GM12891 (cell line): Measurements from ENCODE around the gene COMMD9.

Experiments used
- DNase-seq: peaks from one replicate; pipeline ENCODE4 v3.0.0; 2011; ENCODE audit warnings: low spot score; ENCODE audit not compliant: insufficient read length
- FAIRE-seq: peaks from 2 replicates; lab custom pipeline; 2011; peaks lifted over from hg19 to GRCh38; lab: Jason Lieb, UNC
- PAX5 ChIP-seq: IDR thresholded peaks from 2 replicates; pipeline ENCODE4 v1.6.1; 2011; ENCODE audit warnings: low read length, moderate library complexity, mild to moderate bottlenecking; ENCODE audit not compliant: insufficient read depth, severe bottlenecking
- POLR2A ChIP-seq: IDR thresholded peaks from 2 replicates; pipeline ENCODE4 v1.6.1; 2011; ENCODE audit warnings: low read depth, low read length, control low read depth
- POLR2AphosphoS5 ChIP-seq: IDR thresholded peaks from 2 replicates; pipeline ENCODE4 v1.6.1; 2011; ENCODE audit warnings: low read depth, low read length, control low read depth
- POU2F2 ChIP-seq: IDR thresholded peaks from 2 replicates; pipeline ENCODE4 v1.6.1; 2011; ENCODE audit warnings: low read depth, mild to moderate bottlenecking, control low read depth, low read length, moderate library complexity
- SPI1 ChIP-seq: IDR thresholded peaks from 2 replicates; pipeline ENCODE4 v1.6.1; 2011; ENCODE audit warnings: low read depth, low read length, control low read depth
- TAF1 ChIP-seq: IDR thresholded peaks from 2 replicates; pipeline ENCODE4 v1.6.1; 2011; ENCODE audit warnings: low read depth, low read length, control low read depth

The COMMD9 gene

DNA sequence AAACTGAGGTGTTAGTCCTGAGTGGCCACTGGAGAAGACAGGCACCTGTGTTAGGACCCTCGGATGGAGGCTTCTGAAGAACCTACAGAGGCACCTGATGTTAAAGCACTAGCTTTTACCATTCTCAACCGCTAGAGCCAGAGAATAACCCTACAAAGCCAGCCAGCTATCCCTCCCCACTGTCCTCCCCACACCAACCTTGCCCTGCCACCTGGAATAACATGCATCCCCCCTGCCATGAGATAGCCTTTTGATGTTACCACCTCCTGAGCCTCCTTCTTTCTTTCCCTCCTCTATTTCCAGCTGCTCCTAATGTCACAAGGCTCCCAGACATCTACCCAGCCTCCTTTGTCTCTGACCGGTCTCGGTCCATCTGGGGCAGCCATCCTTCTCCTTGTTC lies 28.1 kb downstream of the COMMD9 start:
- DNase-seq (no peak), FAIRE-seq (no peak)
- TF ChIP-seq POU2F2 (no peak), POLR2A (no peak), POLR2AphosphoS5 (no peak), TAF1 (no peak), PAX5 (no peak), SPI1 (no peak)

DNA sequence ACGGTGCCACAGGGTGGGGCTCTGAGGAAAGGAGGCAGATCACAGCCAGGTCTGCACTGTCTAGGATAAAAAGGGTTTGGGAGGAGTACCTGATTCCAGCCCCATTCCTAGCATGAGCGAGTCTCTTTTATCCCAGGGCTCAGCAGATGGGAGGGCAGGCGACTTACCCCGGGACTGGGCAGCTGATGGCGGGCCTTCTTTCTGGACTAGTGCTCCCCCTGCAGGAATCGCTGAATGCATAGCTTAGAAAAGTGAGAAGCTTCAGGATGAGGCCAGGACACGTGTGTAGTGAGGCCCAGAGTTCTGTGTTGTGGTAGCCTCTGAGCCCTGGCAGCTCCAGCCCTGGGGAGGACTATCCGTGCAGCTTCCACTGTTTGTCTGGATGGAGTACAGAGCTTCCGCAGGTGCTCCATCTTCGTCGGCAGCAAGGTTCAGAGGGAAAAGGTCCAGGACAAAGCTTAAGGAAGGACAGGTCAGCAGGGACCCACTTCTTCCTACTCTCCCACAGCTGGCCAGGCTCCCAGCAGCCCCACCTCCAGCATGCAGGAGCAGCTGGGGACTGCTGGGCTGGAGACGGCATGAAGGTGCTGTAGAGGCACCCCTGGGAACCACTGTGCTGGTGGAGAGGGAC lies 30.4 kb downstream of the COMMD9 start:
- TF ChIP-seq POU2F2 (no peak), TAF1 (no peak), PAX5 (no peak), SPI1 (no peak), POLR2AphosphoS5 (no peak), POLR2A (no peak)
- peak; percentile 56 for FAIRE-seq
- DNase-seq = peak; percentile 22

DNA sequence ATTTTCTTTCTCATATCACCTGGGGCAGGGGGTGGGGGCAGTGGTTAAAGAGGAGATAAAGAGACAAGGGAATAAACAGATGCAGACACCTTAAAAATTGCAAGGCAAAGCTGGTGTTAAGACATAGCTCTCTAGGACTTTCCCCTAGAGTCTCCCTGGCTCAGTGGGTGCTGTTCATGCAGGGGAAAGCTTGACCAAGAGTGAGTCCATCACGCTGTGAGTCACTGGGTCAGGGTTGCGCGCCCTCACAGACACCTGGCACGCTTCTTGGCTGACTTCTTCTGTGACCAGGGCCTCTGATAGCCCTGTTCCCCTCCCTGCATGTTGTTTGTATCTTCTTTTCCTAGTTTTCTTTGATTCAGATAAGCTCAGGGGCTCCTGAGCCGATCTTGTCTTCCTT lies 31.9 kb downstream of the COMMD9 start:
- FAIRE-seq (no peak), DNase-seq (no peak)
- TF ChIP-seq POLR2A (no peak), SPI1 (no peak)

DNA sequence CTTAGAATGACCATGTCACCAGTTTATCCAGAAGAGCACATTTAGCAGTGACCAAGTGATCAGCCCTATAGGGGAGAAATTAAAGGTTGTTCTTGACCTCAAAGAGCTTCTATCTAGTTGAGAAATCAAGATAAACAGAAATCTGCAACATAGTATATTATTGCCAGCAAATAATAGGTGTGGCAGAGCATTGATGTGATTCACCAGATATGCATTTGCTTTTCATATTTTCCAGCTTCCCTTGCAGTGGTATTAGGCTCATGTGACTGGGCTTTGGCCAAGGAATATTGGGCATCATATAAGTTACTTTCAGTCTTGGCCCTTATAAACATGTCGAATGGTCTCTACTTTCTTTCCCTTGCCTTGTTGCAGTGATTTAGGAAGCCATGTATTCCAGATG lies 34.5 kb downstream of the COMMD9 start:
- TF ChIP-seq PAX5 (no peak), SPI1 (no peak), TAF1 (no peak), POLR2AphosphoS5 (no peak), POU2F2 (no peak), POLR2A (no peak)
- FAIRE-seq = no peak
- DNase-seq = no peak

DNA sequence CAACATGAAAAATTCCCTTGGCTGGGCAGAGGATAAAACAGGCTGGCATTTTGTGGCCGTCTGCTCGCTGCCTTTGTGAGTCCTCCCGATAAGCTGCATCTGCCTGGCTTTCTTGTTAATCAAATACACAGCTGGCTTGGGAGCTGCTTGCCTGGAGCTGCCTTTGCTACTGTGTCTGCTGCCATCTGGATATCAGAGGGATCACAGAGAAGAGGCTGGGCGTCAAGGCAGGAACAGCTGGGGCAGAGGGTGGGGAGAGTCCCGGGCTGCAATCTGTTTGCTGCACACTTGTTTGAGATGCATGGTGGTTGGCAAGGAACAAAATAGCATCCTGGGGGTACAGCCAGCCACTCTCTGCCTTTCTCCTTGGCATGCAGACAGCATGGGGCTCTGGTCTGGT lies 36.0 kb downstream of the COMMD9 start:
- FAIRE-seq (no peak), DNase-seq (no peak)
- TF ChIP-seq POLR2AphosphoS5 (no peak), POLR2A (no peak), SPI1 (no peak), POU2F2 (no peak), TAF1 (no peak), PAX5 (no peak)

DNA sequence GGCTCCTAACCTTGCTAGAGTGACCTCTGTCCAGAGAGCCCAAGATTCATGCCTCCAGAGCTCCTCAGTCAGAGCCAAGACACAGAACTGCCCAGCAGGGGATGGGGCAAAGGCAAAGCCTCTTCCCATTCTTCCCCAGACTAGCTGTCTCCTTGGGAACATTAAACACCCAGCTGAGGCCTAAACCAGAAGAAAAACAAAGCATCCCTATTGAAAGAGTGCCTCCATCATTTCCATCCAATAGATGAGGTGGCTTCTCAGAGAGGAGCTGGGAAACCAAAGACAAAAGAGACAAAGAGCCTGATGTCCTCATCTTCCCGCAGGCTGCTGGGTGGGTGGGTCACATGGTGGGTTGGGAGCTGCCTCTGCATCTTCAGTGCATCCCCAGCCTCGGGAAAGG lies 37.4 kb downstream of the COMMD9 start:
- no peak for FAIRE-seq
- TF ChIP-seq PAX5 = no peak
- no peak for TF ChIP-seq POLR2AphosphoS5
- no peak for TF ChIP-seq POU2F2
- no peak for TF ChIP-seq SPI1
- TF ChIP-seq POLR2A = no peak
- TF ChIP-seq TAF1 = no peak
- no peak for DNase-seq

DNA sequence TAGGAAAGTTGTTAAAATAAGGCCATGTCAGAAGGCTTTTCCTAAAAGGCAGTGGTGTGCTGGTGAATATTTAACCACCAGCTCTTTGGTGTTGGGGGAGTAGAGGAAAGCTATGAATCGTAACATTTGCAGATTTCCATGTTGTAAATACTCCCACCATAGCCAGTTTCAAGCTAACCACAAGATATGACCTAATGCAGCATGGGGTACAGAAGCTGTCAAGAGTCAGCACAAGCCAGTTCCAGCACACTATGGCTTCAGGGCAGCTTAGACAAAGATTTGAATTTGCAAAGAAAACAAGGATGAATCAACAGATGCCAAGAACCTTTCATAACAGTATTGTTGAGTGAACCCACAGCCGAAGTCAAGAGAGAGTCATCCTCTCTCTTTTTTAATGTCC lies 40.0 kb downstream of the COMMD9 start:
- FAIRE-seq (no peak), DNase-seq (no peak)
- TF ChIP-seq POLR2AphosphoS5 = no peak
- TF ChIP-seq TAF1 = no peak
- no peak for TF ChIP-seq POLR2A
- no peak for TF ChIP-seq SPI1
- no peak for TF ChIP-seq PAX5
- TF ChIP-seq POU2F2 = no peak

DNA sequence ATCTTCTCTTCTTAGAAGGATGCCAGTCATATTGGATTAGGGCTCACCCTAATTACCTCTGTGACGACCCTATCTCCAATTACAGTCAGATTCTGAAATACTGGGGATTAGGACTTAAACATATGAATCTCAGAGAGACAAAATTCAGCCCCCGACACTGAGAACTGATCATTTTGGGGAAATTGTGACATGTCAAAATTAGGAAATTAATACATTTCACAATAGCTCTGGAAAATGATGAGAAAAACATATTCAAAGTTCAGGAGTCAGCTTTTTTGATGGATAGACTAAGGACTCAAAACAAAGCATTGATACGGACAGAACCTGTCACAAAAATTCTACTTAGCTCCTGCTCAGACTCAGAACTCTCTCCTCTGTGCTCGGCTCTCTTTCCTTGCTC lies 40.8 kb downstream of the COMMD9 start:
- no peak for DNase-seq
- TF ChIP-seq SPI1 (no peak), TAF1 (no peak), POLR2A (no peak), POU2F2 (no peak), PAX5 (no peak), POLR2AphosphoS5 (no peak)
- no peak for FAIRE-seq

DNA sequence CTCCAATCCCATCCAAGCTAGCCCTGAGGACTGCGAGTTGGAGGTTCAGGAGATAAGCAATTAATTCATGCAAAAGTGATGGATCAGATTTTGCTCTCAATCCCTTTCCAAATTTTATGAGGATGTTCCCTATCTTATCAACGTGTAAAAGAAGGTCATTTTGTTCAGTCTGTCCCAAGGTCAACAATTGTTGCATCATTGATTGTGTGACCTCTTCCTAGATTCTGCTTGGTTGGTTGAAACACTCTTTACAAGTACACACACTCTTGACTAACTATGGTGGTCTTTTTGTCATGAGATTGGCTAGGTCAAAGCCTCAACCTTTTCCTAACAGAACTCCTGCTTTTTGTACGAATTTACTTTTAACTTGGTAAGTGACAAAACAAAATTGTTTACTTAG lies 41.7 kb downstream of the COMMD9 start:
- DNase-seq = no peak
- no peak for FAIRE-seq

DNA sequence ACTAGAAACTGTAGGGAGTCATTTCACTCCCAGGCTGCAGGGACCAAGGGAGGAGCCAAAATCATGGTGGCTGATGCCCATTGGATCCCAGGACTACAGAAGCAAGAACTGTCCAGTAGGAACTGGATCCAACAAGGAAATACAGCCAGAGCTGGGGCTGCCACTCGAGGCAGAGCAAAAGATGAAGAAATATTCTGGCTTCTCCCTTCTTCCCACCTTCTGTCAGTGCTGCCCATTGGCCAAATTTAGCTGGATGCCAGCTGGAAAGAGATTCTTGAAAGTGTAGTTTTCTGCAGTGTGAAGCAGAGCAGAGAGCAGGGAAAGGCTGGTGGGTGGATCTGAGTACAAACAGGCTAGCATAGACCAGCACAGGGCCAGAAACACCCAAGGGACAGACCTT lies 45.6 kb downstream of the COMMD9 start:
- no peak for TF ChIP-seq SPI1
- TF ChIP-seq POLR2A = no peak
- no peak for TF ChIP-seq POLR2AphosphoS5
- TF ChIP-seq TAF1 = no peak
- no peak for TF ChIP-seq PAX5
- no peak for TF ChIP-seq POU2F2
- DNase-seq (no peak), FAIRE-seq (no peak)

More for the DNA sequence above, 41.7 kb downstream of the COMMD9 start:
- no peak for TF ChIP-seq PAX5
- TF ChIP-seq POLR2AphosphoS5 = no peak
- TF ChIP-seq POLR2A = no peak
- no peak for TF ChIP-seq POU2F2
- TF ChIP-seq TAF1 = no peak

DNA sequence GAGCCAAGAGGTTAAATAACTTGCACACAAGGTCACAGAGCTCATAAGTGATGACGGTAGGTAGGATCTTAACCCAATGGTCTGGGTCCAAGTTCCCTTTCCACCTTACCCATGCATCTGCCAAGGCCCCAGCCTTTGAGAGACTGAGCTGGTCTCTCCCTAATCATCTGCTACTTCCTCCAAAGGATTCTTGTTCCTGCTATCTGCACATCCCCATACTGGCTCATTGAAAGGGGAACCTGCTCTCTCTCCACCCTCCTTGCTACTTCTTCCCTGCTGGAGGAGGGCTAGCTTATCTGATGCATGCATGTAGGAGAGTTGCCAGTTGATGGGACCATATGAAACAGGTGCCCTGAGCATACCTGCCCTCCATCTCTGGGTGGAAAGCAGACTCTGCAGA lies 47.7 kb downstream of the COMMD9 start:
- FAIRE-seq = no peak

More for the DNA sequence above, 47.7 kb downstream of the COMMD9 start:
- TF ChIP-seq POLR2A (no peak), POU2F2 (no peak), POLR2AphosphoS5 (no peak), TAF1 (no peak), SPI1 (no peak), PAX5 (no peak)
- no peak for DNase-seq
